Right atrium auricular region (tissue), 2 donors: Measurements from ENCODE around the gene MORN5. TPM values are rescaled to one million over a fixed set of nuclear protein-coding genes. Genes with fewer than 3 reads are reported as not detected.

Experiments used
- DNase-seq: peaks from one replicate; pipeline ENCODE4 v3.0.0-alpha.2; 2019; ENCODE audit warnings: low spot score
- H3K27ac ChIP-seq, 2 donors: fragments of 200-600 bp; sonication (generic); 1 replicate in 1 of 2; 2 replicates in 1 of 2; pipeline ENCODE4 v1.5.1; 2016 to 2019
- H3K27me3 ChIP-seq, 2 donors: fragments of 200-600 bp; sonication (generic); one replicate each; pipeline versions ENCODE4 v1.5.1 to v1.6.0; 2017 to 2019
- H3K36me3 ChIP-seq: fragments of 200-600 bp; sonication (generic); one replicate; pipeline ENCODE4 v1.5.1; 2016
- H3K4me1 ChIP-seq, 2 donors: fragments of 200-600 bp; sonication (generic); one replicate each; pipeline versions ENCODE4 v1.5.1 to v1.6.0; 2017 to 2019
- H3K4me3 ChIP-seq, 2 donors: fragments of 200-600 bp; sonication (generic); 1 replicate in 1 of 2; 2 replicates in 1 of 2; pipeline ENCODE4 v1.5.1; 2017 to 2019; ENCODE audit warnings: mild to moderate bottlenecking in 1 of 2, moderate library complexity in 1 of 2
- H3K9me3 ChIP-seq, 2 donors: fragments of 200-600 bp; sonication (generic); one replicate each; pipeline ENCODE4 v1.5.1; 2019
- CTCF ChIP-seq, 2 donors: fragments of 200-600 bp; sonication (generic); IDR thresholded peaks; one replicate each; pipeline ENCODE4 v1.5.1; 2019; ENCODE audit warnings: antibody characterized with exemption in 2 of 2
- total RNA-seq, 2 donors: library from RNA; depleted of rRNA; stranded (reverse); fragments of >200 nt; gene quantifications; one replicate each; pipeline ENCODE4 v1.1.0, GENCODE V29; 2016

MORN5 gene
- total RNA-seq, 2 donors from 2014 or later: not detected

- peaks cover 60% of the 10 kb centered on the region for H3K36me3 ChIP-seq
- no peaks in the 10 kb centered on the region for H3K9me3 ChIP-seq
- peaks cover 0 to 42% of the 10 kb centered on the region in 2 donors for H3K4me1 ChIP-seq
- no peaks in the 10 kb centered on the region for H3K27me3 ChIP-seq
- no peak for TF ChIP-seq CTCF (IDR thresholded peaks at IDR 0.05)
- H3K4me3 ChIP-seq: no peak overlapping the region
- no peak for DNase-seq
- no peak overlapping the region for H3K27ac ChIP-seq
These were observed 16.4 kb upstream of the MORN5 start for GRCh38 chr9:122143296-122143695.

- Histone ChIP-seq H3K36me3 (peaks cover 66% of the 10 kb centered on the region), H3K9me3 (no peaks in the 10 kb centered on the region), H3K4me3 (no peak overlapping the region), H3K27ac (no peak overlapping the region), H3K27me3 (no peaks in the 10 kb centered on the region), H3K4me1 (peaks cover 0 to 42% of the 10 kb centered on the region in 2 donors)
- TF ChIP-seq CTCF (IDR thresholded peaks at IDR 0.05): no peak
- DNase-seq: no peak
These were observed 15.8 kb upstream of the MORN5 start for GRCh38 chr9:122143876-122144405.

- H3K36me3 ChIP-seq: peaks cover 77% of the 10 kb centered on the region
- H3K27me3 ChIP-seq: no peaks in the 10 kb centered on the region
These were observed 14.7 kb upstream of the MORN5 start for GRCh38 chr9:122144836-122145591.

GRCh38 chr9:122145592-122145863 is 14.2 kb upstream of the MORN5 start:
- no peak for DNase-seq
- Histone ChIP-seq H3K4me3 (no peak overlapping the region), H3K27ac (no peak overlapping the region), H3K4me1 (peaks cover 0 to 42% of the 10 kb centered on the region in 2 donors), H3K36me3 (peaks cover 78% of the 10 kb centered on the region), H3K27me3 (no peaks in the 10 kb centered on the region), H3K9me3 (no peaks in the 10 kb centered on the region)
- TF ChIP-seq CTCF (IDR thresholded peaks at IDR 0.05): no peak

More at GRCh38 chr9:122144836-122145591, 14.7 kb upstream of the MORN5 start:
- Histone ChIP-seq H3K4me3 (no peak overlapping the region), H3K9me3 (no peaks in the 10 kb centered on the region), H3K4me1 (peaks cover 0 to 42% of the 10 kb centered on the region in 2 donors), H3K27ac (no peak overlapping the region)
- DNase-seq: no peak
- peak; percentile 22 to 48 for TF ChIP-seq CTCF (IDR thresholded peaks at IDR 0.05)

- H3K36me3 ChIP-seq: peaks cover 48% of the 10 kb centered on the region
These were observed 8.4 kb upstream of the MORN5 start for GRCh38 chr9:122151267-122151828.

More at GRCh38 chr9:122151267-122151828, 8.4 kb upstream of the MORN5 start:
- DNase-seq: no peak
- peak in 1 of 2 donors; percentile 21 for TF ChIP-seq CTCF (IDR thresholded peaks at IDR 0.05)
- no peaks in the 10 kb centered on the region for H3K9me3 ChIP-seq
- H3K4me3 ChIP-seq: no peak overlapping the region
- no peaks in the 10 kb centered on the region for H3K27me3 ChIP-seq
- peak overlapping the region in 1 of 2 donors; percentile 47 for H3K27ac ChIP-seq
- peaks cover 0 to 25% of the 10 kb centered on the region in 2 donors for H3K4me1 ChIP-seq
